H9 (cell line): ENCODE measurements around the gene KRT86. TPM values are rescaled to one million over a fixed set of nuclear protein-coding genes. Genes with fewer than 3 reads are reported as not detected.

Source experiments
- DNase-seq: peaks from one replicate; pipeline ENCODE4 v3.0.0-alpha.2; 2017
- H2AFZ ChIP-seq: one replicate; pipeline ENCODE4 v1.6.1; 2013; ENCODE audit warnings: mild to moderate bottlenecking, low read length, control low read depth, moderate library complexity
- H2AK5ac ChIP-seq: 2 replicates; pipeline ENCODE4 v1.6.1; 2013; ENCODE audit warnings: low read length, control low read depth, mixed read lengths; ENCODE audit not compliant: insufficient read length
- H2BK120ac ChIP-seq: one replicate; pipeline ENCODE4 v1.6.1; 2013; ENCODE audit warnings: low read depth, mild to moderate bottlenecking, low read length, control low read depth, inconsistent platforms; ENCODE audit not compliant: poor library complexity, severe bottlenecking
- H2BK12ac ChIP-seq: 2 replicates; pipeline ENCODE4 v1.6.1; 2013; ENCODE audit warnings: low read length, control low read depth, mixed read lengths, low read depth; ENCODE audit not compliant: insufficient read length
- H2BK15ac ChIP-seq: 2 replicates; pipeline ENCODE4 v1.6.1; 2013; ENCODE audit warnings: low read depth, low read length, control low read depth
- H2BK20ac ChIP-seq: one replicate; pipeline ENCODE4 v1.6.1; 2013; ENCODE audit warnings: low read depth, mild to moderate bottlenecking, low read length, control low read depth, inconsistent platforms; ENCODE audit not compliant: poor library complexity, severe bottlenecking
- H2BK5ac ChIP-seq: 2 replicates; pipeline ENCODE4 v1.6.1; 2013; ENCODE audit warnings: low read length, control low read depth, mixed read lengths; ENCODE audit not compliant: insufficient read length
- H3K14ac ChIP-seq: 2 replicates; pipeline ENCODE4 v1.6.1; 2013; ENCODE audit warnings: low read length, control low read depth; ENCODE audit not compliant: insufficient read depth
- H3K18ac ChIP-seq: 2 replicates; pipeline ENCODE4 v1.6.1; 2013; ENCODE audit warnings: low read depth, mild to moderate bottlenecking, mixed read lengths, low read length, control low read depth; ENCODE audit not compliant: insufficient read length
- H3K23ac ChIP-seq: 2 replicates; pipeline ENCODE4 v1.6.1; 2013; ENCODE audit warnings: low read length, control low read depth, mixed read lengths, low read depth; ENCODE audit not compliant: insufficient read length
- H3K23me2 ChIP-seq: 2 replicates; pipeline ENCODE4 v1.6.1; 2013; ENCODE audit warnings: low read depth, mild to moderate bottlenecking, mixed read lengths, low read length, control low read depth; ENCODE audit not compliant: insufficient read length, poor library complexity, severe bottlenecking
- H3K27ac ChIP-seq: 2 replicates; pipeline ENCODE4 v1.5.1; 2013; ENCODE audit warnings: low read length, control low read depth, mixed read lengths, low read depth; ENCODE audit not compliant: insufficient read length
- H3K27me3 ChIP-seq: 2 replicates; pipeline ENCODE4 v1.6.1; 2013; ENCODE audit warnings: low read length, control low read depth, inconsistent platforms; ENCODE audit not compliant: insufficient read depth
- H3K4ac ChIP-seq: 2 replicates; pipeline ENCODE4 v1.6.1; 2013; ENCODE audit warnings: low read depth, mild to moderate bottlenecking, control low read depth, inconsistent platforms, low read length, moderate library complexity
- H3K4me1 ChIP-seq: 2 replicates; pipeline ENCODE4 v1.6.1; 2013; ENCODE audit warnings: low read length, control low read depth, inconsistent platforms; ENCODE audit not compliant: insufficient read depth
- H3K4me2 ChIP-seq: 2 replicates; pipeline ENCODE4 v1.6.1; 2013; ENCODE audit warnings: low read length, control low read depth, mixed read lengths; ENCODE audit not compliant: insufficient read length, insufficient read depth
- H3K56ac ChIP-seq: 2 replicates; pipeline ENCODE4 v1.6.1; 2013; ENCODE audit warnings: low read depth, mild to moderate bottlenecking, mixed read lengths, low read length, control low read depth; ENCODE audit not compliant: insufficient read length
- H3K79me1 ChIP-seq: 2 replicates; pipeline ENCODE4 v1.6.1; 2013; ENCODE audit warnings: low read depth, mild to moderate bottlenecking, moderate library complexity, low read length, control low read depth, inconsistent platforms; ENCODE audit not compliant: insufficient read depth, poor library complexity, severe bottlenecking
- H3K79me2 ChIP-seq: 2 replicates; pipeline ENCODE4 v1.6.1; 2013; ENCODE audit warnings: low read length, control low read depth, inconsistent platforms; ENCODE audit not compliant: insufficient read depth
- H3K9ac ChIP-seq: 2 replicates; pipeline ENCODE4 v1.6.1; 2013; ENCODE audit warnings: low read length, control low read depth, mixed read lengths; ENCODE audit not compliant: insufficient read length; ENCODE audit errors: extremely low read depth
- H3K9me3 ChIP-seq: one replicate; pipeline ENCODE4 v1.6.1; 2013; ENCODE audit warnings: low read depth, low read length, inconsistent platforms; ENCODE audit not compliant: control insufficient read depth
- H3T11ph ChIP-seq: one replicate; pipeline ENCODE4 v1.6.1; 2013; ENCODE audit warnings: mild to moderate bottlenecking, low read length, control low read depth, inconsistent platforms
- H4K20me1 ChIP-seq: one replicate; pipeline ENCODE4 v1.6.1; 2013; ENCODE audit not compliant: control insufficient read depth, insufficient read length, insufficient read depth
- H4K5ac ChIP-seq: 2 replicates; pipeline ENCODE4 v1.6.1; 2013; ENCODE audit warnings: low read depth, mild to moderate bottlenecking, mixed read lengths, low read length, control low read depth; ENCODE audit not compliant: insufficient read length
- H4K8ac ChIP-seq: replicated peaks from 2 replicates; pipeline ENCODE4 v1.6.1; 2013; ENCODE audit warnings: low read length, control low read depth, mixed read lengths, low read depth; ENCODE audit not compliant: insufficient read length
- H4K91ac ChIP-seq: 2 replicates; pipeline ENCODE4 v1.6.1; 2013; ENCODE audit warnings: low read depth, mild to moderate bottlenecking, moderate library complexity, mixed read lengths, low read length, control low read depth; ENCODE audit not compliant: insufficient read length
- H3K27ac Mint-ChIP-seq, 3 experiments: 2 replicates in 2 of 3; 3 replicates in 1 of 3; pipeline ENCODE4 v1.8.0; 2020 to 2021; ENCODE audit warnings: mixed read lengths in 3 of 3, mild to moderate bottlenecking in 1 of 3, moderate library complexity in 1 of 3
- H3K27me3 Mint-ChIP-seq: 2 replicates; pipeline ENCODE4 v1.8.0; 2021; ENCODE audit warnings: low read depth, mild to moderate bottlenecking, moderate library complexity, mixed read lengths
- H3K36me3 Mint-ChIP-seq, 3 experiments: 2 replicates in 2 of 3; 3 replicates in 1 of 3; pipeline ENCODE4 v1.8.0; 2020 to 2021; ENCODE audit warnings: low read depth in 3 of 3, mixed read lengths in 3 of 3; ENCODE audit not compliant: insufficient read depth in 1 of 3
- H3K4me1 Mint-ChIP-seq, 2 experiments: 2 replicates each; pipeline ENCODE4 v1.8.0; 2020; ENCODE audit warnings: mixed read lengths in 2 of 2
- H3K4me3 Mint-ChIP-seq, 2 experiments: 2 replicates in 1 of 2; 3 replicates in 1 of 2; pipeline ENCODE4 v1.8.0; 2020 to 2021; ENCODE audit warnings: mild to moderate bottlenecking in 2 of 2, mixed read lengths in 2 of 2, moderate library complexity in 1 of 2
- H3K9me3 Mint-ChIP-seq, 2 experiments: 2 replicates in 1 of 2; 3 replicates in 1 of 2; pipeline ENCODE4 v1.8.0; 2020; ENCODE audit warnings: mild to moderate bottlenecking in 2 of 2, mixed read lengths in 2 of 2, moderate library complexity in 1 of 2
- CTCF ChIP-seq: fragments of 200-600 bp; sonication (generic); conservative IDR thresholded peaks from 3 replicates; pipeline ENCODE4 v1.8.0; 2021; ENCODE audit warnings: antibody characterized with exemption, mild to moderate bottlenecking
- WGBS: extraction: QIAGEN DNeasy Blood & Tissue Kit; methylation state at CpG from one replicate; pipeline ENCODE4 v1.1.7; 2013; ENCODE audit warnings: missing lambda C conversion rate, low lambda C conversion rate, mixed read lengths; ENCODE audit not compliant: insufficient read length; ENCODE audit errors: extremely low coverage; 5-methylcytosine and 5-hydroxymethylcytosine counted together
- total RNA-seq: library from RNA; stranded (reverse); gene quantifications from 2 replicates; pipeline ENCODE4 v1.2.1, GENCODE V29; 2021

KRT86 gene
- total RNA-seq, 1 experiment from 2014 or later = not detected

- H3K18ac ChIP-seq = no peak within 1 kb of the TSS
- H2BK12ac ChIP-seq = no peak within 1 kb of the TSS
- no peaks in the 10 kb centered on the region for H3K9me3 ChIP-seq
- no peak within 1 kb of the TSS for H2BK120ac ChIP-seq
- H2BK5ac ChIP-seq = no peak within 1 kb of the TSS
- no peaks in the 10 kb centered on the region; a peak in 1 of 5 replicates for H3K9me3 Mint-ChIP-seq
- H3K4me3 Mint-ChIP-seq = no peak within 1 kb of the TSS
- no peak within 1 kb of the TSS for H3K56ac ChIP-seq
- H3K79me1 ChIP-seq = no peaks in the 10 kb centered on the region
- H3K79me2 ChIP-seq = no peaks in the 10 kb centered on the region
- H3K4me1 ChIP-seq = no peaks in the 10 kb centered on the region
- H3K27ac Mint-ChIP-seq = no peak within 1 kb of the TSS
- H3K14ac ChIP-seq = no peak within 1 kb of the TSS
- H3K27me3 ChIP-seq = no peaks in the 10 kb centered on the region
- no peak within 1 kb of the TSS for H2BK20ac ChIP-seq
- peaks cover 15% of the 10 kb centered on the region for H3K27me3 Mint-ChIP-seq
- H3K9ac ChIP-seq = no peak within 1 kb of the TSS
- no peak within 1 kb of the TSS for H2AK5ac ChIP-seq
- H2AFZ ChIP-seq = no peak within 1 kb of the TSS
- no peak within 1 kb of the TSS for H4K5ac ChIP-seq
- no peak within 1 kb of the TSS for H4K91ac ChIP-seq
- no peaks in the 10 kb centered on the region for H3K36me3 Mint-ChIP-seq
- H3K23me2 ChIP-seq = no peaks in the 10 kb centered on the region
- no peak within 1 kb of the TSS for H3K4me2 ChIP-seq
- H3K4me1 Mint-ChIP-seq = peaks cover 6 to 11% of the 10 kb centered on the region in 2 experiments
- H3K27ac ChIP-seq = no peak within 1 kb of the TSS
- H4K20me1 ChIP-seq = no peaks in the 10 kb centered on the region
- no peak within 1 kb of the TSS for H3K4ac ChIP-seq
- TF ChIP-seq CTCF = no peak
- no peak within 1 kb of the TSS for H4K8ac ChIP-seq
- WGBS = no CpG with 5 or more reads among the region's 32 CpGs
- no peak within 1 kb of the TSS for H3K23ac ChIP-seq
- no peak within 1 kb of the TSS for H3T11ph ChIP-seq
- H2BK15ac ChIP-seq = no peak within 1 kb of the TSS
- peak; percentile 51 for DNase-seq
Measured at GRCh38 chr12:52291267-52291935, 17.0 kb downstream of the KRT86 start, which contains the start of gene KRT81. KRT81 (minus strand) TSS chr12:52291534; CDS start chr12:52291465, 69 bp downstream.
